ENCODE measurements around the gene DTNA.
"Not testable (repeated sequence)": the region's sequence is repeated elsewhere in the genome, so short reads cannot be mapped to it uniquely, and the experiment has no call there.

The DTNA gene

DNA sequence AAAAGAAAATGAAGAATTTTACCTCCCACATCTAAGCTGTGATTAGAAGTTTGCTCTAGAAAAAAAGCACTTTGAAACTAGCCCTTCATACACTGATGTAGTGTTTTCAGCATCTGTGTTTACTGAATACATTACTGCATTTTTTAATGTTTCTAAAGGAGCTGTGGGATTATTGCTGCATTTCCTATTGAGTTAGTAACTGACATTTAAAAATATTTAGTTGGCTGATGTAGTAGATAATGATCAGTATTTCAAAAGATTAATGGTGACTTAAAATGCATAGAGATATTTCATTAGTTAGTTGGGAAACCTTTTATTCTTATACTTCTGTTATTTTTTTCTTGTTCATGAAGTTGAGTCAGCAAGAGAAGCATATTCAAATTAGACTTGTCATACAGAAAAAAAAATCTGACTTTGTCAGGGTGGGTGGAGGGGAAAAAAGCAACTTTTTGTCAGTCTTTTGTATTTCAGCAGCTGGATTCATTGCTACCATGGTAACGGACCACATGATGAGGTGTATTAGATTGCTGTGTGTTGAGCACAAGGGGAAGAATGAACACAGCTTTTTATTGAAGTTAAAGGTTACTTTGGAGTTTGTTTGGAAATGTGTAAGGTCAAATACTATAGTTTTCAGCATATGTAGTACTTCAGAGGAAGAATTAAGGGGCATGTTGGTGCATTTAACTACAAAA, at the start of gene DTNA:
Gene DTNA (plus strand): TSS at position 549 of the 692 bp plus-strand sequence. CDS start 45,679 bp downstream, outside the sequence.
- H3K9me3 ChIP-seq, result no peaks in the 10 kb centered on the region
- H3K4me3 ChIP-seq, result peak within 1 kb of the TSS; percentile 12
- DNase-seq (ENCODE audit: low spot score in 2 of 2), result peak; percentile 51 to 69
- H3K27me3 ChIP-seq (ENCODE audit: low read depth), result no peaks in the 10 kb centered on the region
- H3K36me3 ChIP-seq (replicated peaks), result no peaks in the 10 kb centered on the region
- peaks cover 35% of the 10 kb centered on the region for H3K4me1 ChIP-seq
- in situ Hi-C loops (cut with MboI; ENCODE audit: low sequenced_read_pairs), result no loop called here

DNA sequence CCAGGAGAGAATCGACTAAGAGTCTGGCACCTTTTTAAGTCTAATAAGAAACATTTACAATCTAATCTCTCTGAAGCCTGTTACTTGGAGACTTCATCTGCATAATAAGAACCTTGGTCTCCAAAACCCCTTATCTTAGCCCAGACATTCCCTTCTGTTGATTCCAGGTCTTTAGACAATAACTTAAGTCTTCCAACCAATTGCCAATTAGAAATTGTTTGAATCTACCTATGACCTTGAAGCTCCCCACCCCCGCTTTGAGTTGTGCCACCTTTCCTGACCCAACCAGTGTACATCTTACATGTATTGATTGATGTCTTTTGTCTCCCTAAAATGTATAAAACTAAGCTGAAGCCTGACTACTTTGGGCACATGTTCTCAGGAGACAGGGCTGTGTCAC, 49.5 kb upstream of the DTNA start:
- H3K4me1 ChIP-seq, result peaks cover 27% of the 10 kb centered on the region
- in situ Hi-C loops (cut with MboI; ENCODE audit: low sequenced_read_pairs), result no loop called here
- no peak overlapping the region for H3K4me3 ChIP-seq

DNA sequence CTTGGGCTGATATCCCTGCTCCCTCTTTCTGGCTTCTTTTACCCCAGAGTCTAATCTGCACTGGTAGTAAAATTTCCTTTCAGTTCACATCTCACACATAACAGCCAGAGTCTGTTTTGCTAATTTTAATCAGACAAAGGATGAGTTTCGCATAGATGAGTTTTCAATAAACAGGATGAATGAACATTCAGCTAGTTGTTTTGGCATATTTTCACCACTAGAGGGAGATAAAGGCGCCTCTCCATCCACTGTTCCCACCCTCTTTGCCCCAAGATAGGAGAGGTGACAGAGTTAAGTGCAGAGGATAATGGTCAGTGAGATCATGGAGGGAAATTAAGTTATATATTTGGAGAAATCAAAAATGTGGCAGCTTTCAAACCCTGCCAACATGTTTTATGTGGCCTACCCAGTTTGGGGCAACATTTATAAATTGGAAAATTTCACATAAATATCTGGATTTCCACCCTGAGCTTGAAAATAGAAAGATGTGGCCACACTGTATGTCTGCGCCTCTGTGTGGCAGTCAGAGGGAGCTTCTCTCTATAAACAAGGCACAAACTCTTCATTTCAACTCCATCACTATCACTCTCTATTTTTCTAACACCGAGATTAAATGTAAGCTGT, 48.5 kb upstream of the DTNA start:
- in situ Hi-C loops (cut with MboI; ENCODE audit: low sequenced_read_pairs), result no loop called here
- no peak overlapping the region for H3K4me3 ChIP-seq
- H3K9me3 ChIP-seq, result no peaks in the 10 kb centered on the region
- peaks cover 27% of the 10 kb centered on the region for H3K4me1 ChIP-seq
- H3K27me3 ChIP-seq (ENCODE audit: low read depth), result no peaks in the 10 kb centered on the region
- DNase-seq (ENCODE audit: low spot score in 2 of 2), result peak; percentile 43 to 47
- H3K36me3 ChIP-seq (replicated peaks), result no peaks in the 10 kb centered on the region

More for the DNA sequence above, 49.5 kb upstream of the DTNA start:
- H3K36me3 ChIP-seq (replicated peaks), result no peaks in the 10 kb centered on the region
- H3K9me3 ChIP-seq, result no peaks in the 10 kb centered on the region
- no peaks in the 10 kb centered on the region for H3K27me3 ChIP-seq (ENCODE audit: low read depth)
- DNase-seq (ENCODE audit: low spot score in 2 of 2), result peak; percentile 59 to 66

DNA sequence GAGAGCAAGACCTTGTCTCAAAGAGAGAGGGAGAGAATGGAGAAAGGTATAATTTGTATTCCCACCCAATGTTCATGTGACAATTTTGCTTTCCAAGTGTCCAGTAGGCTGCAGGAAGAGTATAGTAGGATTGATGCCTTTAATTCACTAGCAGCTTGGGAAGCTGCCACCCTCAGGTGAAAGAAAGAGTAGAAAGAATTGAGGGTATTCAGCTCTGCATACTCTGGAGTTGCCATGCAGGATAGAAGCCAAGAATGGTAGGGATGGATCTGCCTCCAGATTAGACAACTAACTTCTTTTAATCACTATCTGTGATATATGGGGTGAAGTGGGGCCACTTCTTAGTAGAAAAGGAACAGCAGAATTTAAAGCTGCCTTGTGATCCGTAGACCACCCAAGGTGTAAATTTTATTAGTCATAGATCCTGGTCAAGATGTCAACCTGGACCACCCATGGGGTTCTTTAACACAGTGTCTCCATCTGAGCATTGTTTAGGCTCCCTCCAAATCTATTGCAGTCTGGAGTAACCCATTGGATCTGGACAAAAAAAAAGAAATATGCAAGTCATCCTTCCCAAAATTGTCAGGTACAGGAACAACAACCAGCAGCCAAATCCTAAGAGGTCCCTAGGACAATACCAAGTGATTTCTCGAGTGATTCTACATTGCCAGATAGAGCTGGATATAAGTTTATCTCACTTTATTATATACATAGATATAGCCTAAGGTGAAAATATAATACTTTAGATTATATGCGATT, 33.1 kb upstream of the DTNA start:
- Histone ChIP-seq H3K27me3 (ENCODE audit: low read depth) (no peaks in the 10 kb centered on the region; the same call in 1 of the 2 replicates), H3K4me3 (no peak overlapping the region), H3K9me3 (no peaks in the 10 kb centered on the region), H3K4me1 (no peaks in the 10 kb centered on the region), H3K36me3 (replicated peaks) (no peaks in the 10 kb centered on the region)
- DNase-seq (ENCODE audit: low spot score in 2 of 2), result no peak
- in situ Hi-C loops (cut with MboI; ENCODE audit: low sequenced_read_pairs), result no loop called here

DNA sequence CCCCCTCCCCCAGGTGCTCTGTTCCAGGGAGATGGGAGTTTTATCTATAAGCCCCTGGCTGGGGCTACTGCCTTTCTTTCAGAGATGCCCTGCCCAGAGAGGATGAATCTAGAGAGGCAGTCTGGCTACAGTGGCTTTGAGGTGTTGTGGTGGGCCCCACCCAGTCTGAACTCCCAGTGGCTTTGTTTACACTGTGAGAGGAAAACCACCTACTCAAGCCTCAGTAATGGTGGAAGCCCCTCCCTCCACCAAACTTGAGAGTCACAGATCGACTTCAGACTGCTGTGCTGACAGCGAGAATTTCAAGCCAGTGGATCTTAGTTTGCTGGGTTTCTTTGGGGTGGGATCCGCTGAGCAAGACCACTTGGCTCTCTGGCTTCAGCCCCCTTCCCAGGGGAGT, 20.3 kb upstream of the DTNA start:
- H3K27me3 ChIP-seq (ENCODE audit: low read depth); in situ Hi-C loops (cut with MboI; ENCODE audit: low sequenced_read_pairs); DNase-seq (ENCODE audit: low spot score in 2 of 2); H3K4me3 ChIP-seq; H3K9me3 ChIP-seq; H3K4me1 ChIP-seq; H3K36me3 ChIP-seq (replicated peaks): not testable (repeated sequence)

DNA sequence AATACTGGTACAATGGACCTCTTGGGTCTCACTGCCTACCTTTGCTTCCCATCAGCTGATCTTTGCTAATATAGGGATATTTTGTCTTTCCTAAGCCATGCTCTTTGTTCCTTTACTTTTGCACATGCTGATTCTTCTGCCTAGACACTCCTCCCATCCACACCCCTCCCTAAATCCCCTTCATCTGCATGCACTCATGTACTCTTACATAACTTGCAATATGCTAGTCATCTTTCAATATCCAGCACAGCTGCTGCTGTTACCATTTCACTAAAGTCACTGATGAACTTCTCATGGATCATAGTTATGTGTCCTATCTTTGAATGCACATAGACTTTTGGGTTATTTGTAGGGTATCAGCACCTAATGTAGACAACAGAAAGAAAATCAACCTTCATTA, 18.5 kb upstream of the DTNA start:
- H3K36me3 ChIP-seq (replicated peaks), result no peaks in the 10 kb centered on the region
- in situ Hi-C loops (cut with MboI; ENCODE audit: low sequenced_read_pairs), result no loop called here
- H3K4me1 ChIP-seq, result peaks cover 3% of the 10 kb centered on the region; the same call in 1 of the 2 replicates
- peaks cover 7% of the 10 kb centered on the region; the same call in 1 of the 2 replicates for H3K27me3 ChIP-seq (ENCODE audit: low read depth)
- H3K4me3 ChIP-seq, result no peak overlapping the region
- no peaks in the 10 kb centered on the region for H3K9me3 ChIP-seq
- no peak for DNase-seq (ENCODE audit: low spot score in 2 of 2)

DNA sequence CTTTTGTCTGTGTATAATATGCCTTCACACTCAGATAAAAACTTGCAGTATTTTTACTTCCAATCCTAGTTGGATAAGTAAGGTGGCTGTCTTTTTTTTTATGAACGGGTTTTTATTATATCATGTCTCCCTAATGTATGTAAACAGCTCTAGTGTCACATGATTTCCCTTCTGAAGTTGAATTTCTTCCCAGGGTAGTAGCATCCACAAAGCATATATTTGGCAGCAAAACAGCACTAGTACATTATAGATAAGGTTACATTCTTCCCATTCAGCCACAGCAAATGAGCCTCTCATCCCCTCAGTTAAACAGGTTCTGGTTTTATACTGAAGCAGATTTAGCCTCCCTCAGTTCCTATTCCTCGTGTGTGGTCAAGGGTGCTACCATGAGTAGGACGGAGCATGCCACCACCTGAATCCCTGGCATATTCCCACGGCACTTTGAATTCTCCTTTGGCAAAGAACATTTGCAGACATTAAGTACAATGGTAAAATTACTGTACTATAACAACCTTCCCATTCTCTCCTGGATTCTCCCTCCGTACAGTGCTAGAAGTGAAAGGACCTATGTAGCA, 15.4 kb upstream of the DTNA start:
- Histone ChIP-seq H3K27me3 (ENCODE audit: low read depth) (peaks cover 7% of the 10 kb centered on the region; the same call in 1 of the 2 replicates), H3K4me1 (peaks cover 8% of the 10 kb centered on the region; the same call in 1 of the 2 replicates), H3K36me3 (replicated peaks) (no peaks in the 10 kb centered on the region), H3K4me3 (no peak overlapping the region), H3K9me3 (no peaks in the 10 kb centered on the region)
- in situ Hi-C loops (cut with MboI; ENCODE audit: low sequenced_read_pairs), result no loop called here
- no peak for DNase-seq (ENCODE audit: low spot score in 2 of 2)

DNA sequence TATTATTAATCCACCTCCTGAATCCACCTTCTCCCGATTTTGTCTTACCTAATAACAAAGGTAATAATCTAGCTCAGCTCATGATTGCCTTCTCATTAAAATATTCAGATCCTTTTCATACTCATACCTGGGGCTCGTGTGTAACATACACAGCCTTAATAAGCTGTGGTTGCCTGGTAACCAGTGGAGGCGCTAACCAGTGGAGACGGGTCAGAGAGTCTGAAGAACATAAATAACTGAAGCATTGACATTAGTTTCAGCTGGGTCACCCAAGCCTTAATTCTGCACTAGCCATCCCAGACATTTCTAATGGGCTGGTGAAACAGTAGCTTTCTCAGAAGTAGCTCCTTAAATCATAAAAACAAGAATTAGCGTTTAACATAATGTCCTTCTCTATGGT, 14.8 kb upstream of the DTNA start:
- in situ Hi-C loops (cut with MboI; ENCODE audit: low sequenced_read_pairs), result no loop called here
- Histone ChIP-seq H3K9me3 (no peaks in the 10 kb centered on the region), H3K36me3 (replicated peaks) (no peaks in the 10 kb centered on the region), H3K4me1 (peaks cover 8% of the 10 kb centered on the region; the same call in 1 of the 2 replicates), H3K4me3 (no peak overlapping the region), H3K27me3 (ENCODE audit: low read depth) (peaks cover 7% of the 10 kb centered on the region; the same call in 1 of the 2 replicates)
- DNase-seq (ENCODE audit: low spot score in 2 of 2), result no peak

DNA sequence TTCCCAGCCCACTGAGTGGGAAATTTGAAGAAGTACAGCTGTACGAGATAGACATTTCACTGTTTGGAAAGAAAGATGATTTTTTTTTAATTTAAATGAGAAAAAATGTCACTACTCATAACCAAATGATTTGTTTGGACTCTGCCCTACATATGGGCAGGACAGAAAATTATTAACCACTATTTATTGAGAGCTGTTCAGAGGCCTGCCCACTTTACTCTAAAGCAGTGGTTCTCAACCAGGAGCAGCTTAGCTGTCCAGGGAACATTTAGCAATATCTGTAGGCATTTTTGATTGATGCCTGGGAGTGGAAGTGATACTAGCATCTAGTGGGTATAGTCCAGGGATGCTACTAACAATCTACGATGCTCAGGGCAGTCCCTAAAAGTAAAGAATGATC, 13.4 kb upstream of the DTNA start:
- H3K4me1 ChIP-seq, result peaks cover 8% of the 10 kb centered on the region; the same call in 1 of the 2 replicates
- H3K4me3 ChIP-seq, result no peak overlapping the region
- no peak for DNase-seq (ENCODE audit: low spot score in 2 of 2)
- peaks cover 7% of the 10 kb centered on the region; the same call in 1 of the 2 replicates for H3K27me3 ChIP-seq (ENCODE audit: low read depth)
- H3K9me3 ChIP-seq, result no peaks in the 10 kb centered on the region
- no peaks in the 10 kb centered on the region for H3K36me3 ChIP-seq (replicated peaks)
- in situ Hi-C loops (cut with MboI; ENCODE audit: low sequenced_read_pairs), result no loop called here

DNA sequence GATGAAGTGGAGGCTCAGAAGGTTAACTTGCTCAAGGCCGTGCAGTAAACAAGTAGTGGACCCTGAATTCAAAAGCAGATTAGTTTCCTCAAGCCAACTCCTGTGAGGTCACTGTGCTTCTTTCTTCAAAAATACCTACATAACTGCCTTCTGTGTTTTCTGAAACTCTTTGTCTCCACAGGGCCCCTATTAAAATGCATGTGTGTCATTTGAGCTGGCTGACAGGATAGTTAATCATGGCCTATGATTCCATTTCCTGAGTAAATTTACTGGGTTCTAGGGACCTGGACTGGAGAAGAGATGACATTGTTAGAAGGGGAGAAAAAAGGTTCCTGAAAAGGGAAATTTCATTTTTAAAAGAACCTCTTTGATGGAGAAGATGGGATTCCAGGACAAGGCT, 12.9 kb upstream of the DTNA start:
- in situ Hi-C loops (cut with MboI; ENCODE audit: low sequenced_read_pairs), result no loop called here
- no peak for DNase-seq (ENCODE audit: low spot score in 2 of 2)
- Histone ChIP-seq H3K4me1 (peaks cover 8% of the 10 kb centered on the region; the same call in 1 of the 2 replicates), H3K9me3 (no peaks in the 10 kb centered on the region), H3K27me3 (ENCODE audit: low read depth) (peaks cover 7% of the 10 kb centered on the region; the same call in 1 of the 2 replicates), H3K4me3 (no peak overlapping the region), H3K36me3 (replicated peaks) (no peaks in the 10 kb centered on the region)

DNA sequence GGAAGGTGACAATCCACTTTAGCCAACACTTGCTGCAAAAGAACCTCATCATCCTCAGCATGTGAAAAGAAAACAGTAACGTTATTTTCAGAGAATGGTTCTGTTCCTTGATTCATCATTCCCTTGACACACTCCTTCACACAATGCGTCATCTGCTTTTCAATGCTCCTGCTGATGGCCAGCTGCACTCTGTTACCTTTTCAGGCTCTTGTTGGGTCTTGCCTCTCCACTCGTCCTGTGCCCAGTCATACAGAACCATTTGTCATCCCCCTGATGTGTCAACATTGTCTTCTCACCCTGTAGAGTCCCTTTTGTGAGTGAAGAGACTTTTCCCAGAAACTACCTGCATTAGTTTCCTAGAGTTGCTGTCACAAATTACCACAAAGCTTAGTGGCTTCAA, 12.2 kb upstream of the DTNA start:
- no peaks in the 10 kb centered on the region for H3K36me3 ChIP-seq (replicated peaks)
- no peak for DNase-seq (ENCODE audit: low spot score in 2 of 2)
- in situ Hi-C loops (cut with MboI; ENCODE audit: low sequenced_read_pairs), result no loop called here

DNA sequence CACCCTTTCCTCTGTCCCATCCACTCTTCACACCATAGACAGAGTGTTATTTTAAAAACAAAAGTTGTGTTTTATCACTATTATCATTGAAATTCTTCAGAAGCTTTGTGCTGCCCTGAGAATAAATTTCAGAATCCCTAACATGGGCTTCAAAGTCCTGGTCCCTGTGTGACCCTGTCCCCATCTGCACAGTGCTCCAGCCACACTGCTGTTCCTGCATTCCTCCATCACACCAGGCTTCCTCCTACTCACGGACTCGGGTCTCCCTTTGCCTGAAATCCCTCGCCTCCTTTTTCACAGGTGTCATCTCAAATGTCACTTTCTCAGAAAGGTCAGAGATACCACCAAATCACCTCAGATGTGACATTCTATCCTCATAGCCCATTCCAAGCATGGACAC, 8.2 kb upstream of the DTNA start:
- no peaks in the 10 kb centered on the region for H3K9me3 ChIP-seq
- in situ Hi-C loops (cut with MboI; ENCODE audit: low sequenced_read_pairs), result no loop called here
- no peaks in the 10 kb centered on the region for H3K36me3 ChIP-seq (replicated peaks)
- H3K4me3 ChIP-seq, result no peak overlapping the region
- no peaks in the 10 kb centered on the region; the same call in 1 of the 2 replicates for H3K27me3 ChIP-seq (ENCODE audit: low read depth)
- peaks cover 7% of the 10 kb centered on the region for H3K4me1 ChIP-seq
- no peak for DNase-seq (ENCODE audit: low spot score in 2 of 2)

More for the DNA sequence above, 12.2 kb upstream of the DTNA start:
- Histone ChIP-seq H3K27me3 (ENCODE audit: low read depth) (peaks cover 7% of the 10 kb centered on the region; the same call in 1 of the 2 replicates), H3K4me1 (peaks cover 8% of the 10 kb centered on the region; the same call in 1 of the 2 replicates), H3K4me3 (no peak overlapping the region), H3K9me3 (no peaks in the 10 kb centered on the region)

DNA sequence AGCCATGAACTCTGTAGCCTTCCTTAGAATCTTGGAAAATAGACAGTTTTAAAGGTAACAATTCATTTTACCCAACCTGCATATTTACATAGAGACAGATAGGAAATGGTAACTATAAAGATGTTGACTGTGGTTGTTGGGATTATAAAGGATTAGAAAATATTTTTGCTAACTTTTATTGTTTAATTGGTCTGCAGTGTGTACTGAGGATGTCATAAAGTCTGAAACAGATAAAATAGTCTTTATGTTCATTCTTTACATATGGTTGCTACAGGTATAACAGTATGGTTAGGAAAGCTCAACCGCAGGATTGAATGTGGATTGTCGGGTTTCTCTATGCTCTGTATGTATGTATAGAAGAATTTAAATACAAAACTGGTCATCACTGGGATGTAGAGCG, 7.3 kb upstream of the DTNA start:
- H3K4me1 ChIP-seq, result peaks cover 10% of the 10 kb centered on the region
- no peak for DNase-seq (ENCODE audit: low spot score in 2 of 2)
- in situ Hi-C loops (cut with MboI; ENCODE audit: low sequenced_read_pairs), result no loop called here
- no peaks in the 10 kb centered on the region; the same call in 1 of the 2 replicates for H3K27me3 ChIP-seq (ENCODE audit: low read depth)
- H3K9me3 ChIP-seq, result no peaks in the 10 kb centered on the region
- no peaks in the 10 kb centered on the region for H3K36me3 ChIP-seq (replicated peaks)
- no peak overlapping the region for H3K4me3 ChIP-seq
